WTC11 (cell line): Measurements from ENCODE around the gene RCAN2.

ENCODE experiments used
- ELF4 ChIP-seq: sonication (generic); formaldehyde crosslinking; IDR thresholded peaks from 2 replicates; pipeline ENCODE4 v1.8.1; 2022; ENCODE audit warnings: low read depth, mild to moderate bottlenecking, moderate library complexity, missing genetic modification reagents
- FOXK1 ChIP-seq: sonication (generic); formaldehyde crosslinking; IDR thresholded peaks from 2 replicates; pipeline ENCODE4 v1.8.0; 2022; ENCODE audit warnings: mild to moderate bottlenecking, moderate library complexity, missing genetic modification reagents
- OVOL2 ChIP-seq: fragments of 250-450 bp; sonication (Bioruptor Pico); IDR thresholded peaks from 2 replicates; pipeline ENCODE4 v1.9.0; 2021; ENCODE audit warnings: mild to moderate bottlenecking, borderline replicate concordance
- ZNF532 ChIP-seq: fragments of 250-450 bp; sonication (Bioruptor Pico); IDR thresholded peaks from 2 replicates; pipeline ENCODE4 v1.9.0; 2021; ENCODE audit warnings: mild to moderate bottlenecking, borderline replicate concordance
- TF ChIP-seq, protein P1 (sequence below): fragments of 250-450 bp; sonication (Bioruptor Pico); IDR thresholded peaks from 2 replicates; pipeline ENCODE4 v1.9.0; 2021; ENCODE audit warnings: mild to moderate bottlenecking

DNA sequence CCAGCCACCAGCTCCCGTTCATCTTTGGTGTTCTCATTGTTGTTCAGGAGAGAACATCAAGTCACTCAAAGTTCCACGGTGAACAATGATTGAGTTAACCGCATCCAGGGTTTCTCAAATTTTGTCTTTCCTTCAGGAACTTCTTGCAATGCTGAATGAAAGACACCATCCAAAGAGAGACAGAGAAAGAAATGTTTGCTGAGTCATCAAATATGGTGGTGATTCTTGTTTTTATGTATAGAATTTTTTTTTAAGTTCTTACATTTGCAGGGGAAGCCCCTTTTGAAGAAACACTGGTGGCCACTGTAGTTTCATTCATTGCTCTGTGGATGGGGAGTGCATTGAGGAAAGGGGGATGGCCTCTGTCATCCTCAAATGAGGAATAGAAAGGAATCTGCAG, 258.1 kb downstream of the RCAN2 start:
- TF ChIP-seq, protein P1, sequence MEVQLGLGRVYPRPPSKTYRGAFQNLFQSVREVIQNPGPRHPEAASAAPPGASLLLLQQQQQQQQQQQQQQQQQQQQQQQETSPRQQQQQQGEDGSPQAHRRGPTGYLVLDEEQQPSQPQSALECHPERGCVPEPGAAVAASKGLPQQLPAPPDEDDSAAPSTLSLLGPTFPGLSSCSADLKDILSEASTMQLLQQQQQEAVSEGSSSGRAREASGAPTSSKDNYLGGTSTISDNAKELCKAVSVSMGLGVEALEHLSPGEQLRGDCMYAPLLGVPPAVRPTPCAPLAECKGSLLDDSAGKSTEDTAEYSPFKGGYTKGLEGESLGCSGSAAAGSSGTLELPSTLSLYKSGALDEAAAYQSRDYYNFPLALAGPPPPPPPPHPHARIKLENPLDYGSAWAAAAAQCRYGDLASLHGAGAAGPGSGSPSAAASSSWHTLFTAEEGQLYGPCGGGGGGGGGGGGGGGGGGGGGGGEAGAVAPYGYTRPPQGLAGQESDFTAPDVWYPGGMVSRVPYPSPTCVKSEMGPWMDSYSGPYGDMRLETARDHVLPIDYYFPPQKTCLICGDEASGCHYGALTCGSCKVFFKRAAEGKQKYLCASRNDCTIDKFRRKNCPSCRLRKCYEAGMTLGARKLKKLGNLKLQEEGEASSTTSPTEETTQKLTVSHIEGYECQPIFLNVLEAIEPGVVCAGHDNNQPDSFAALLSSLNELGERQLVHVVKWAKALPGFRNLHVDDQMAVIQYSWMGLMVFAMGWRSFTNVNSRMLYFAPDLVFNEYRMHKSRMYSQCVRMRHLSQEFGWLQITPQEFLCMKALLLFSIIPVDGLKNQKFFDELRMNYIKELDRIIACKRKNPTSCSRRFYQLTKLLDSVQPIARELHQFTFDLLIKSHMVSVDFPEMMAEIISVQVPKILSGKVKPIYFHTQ (CRISPR knock-in tag) = no peak
- TF ChIP-seq ZNF532 (CRISPR knock-in tag) (no peak), ELF4 (CRISPR knock-in tag) (no peak), OVOL2 (no peak), FOXK1 (CRISPR knock-in tag) (no peak)
